ENCODE measurements around the gene PFKM. TPM values are rescaled to one million over a fixed set of nuclear protein-coding genes. Genes with fewer than 3 reads are reported as not detected.

PFKM gene
- total and polyA plus RNA-seq, 2 donors (not counting 3 experiments of a cell fraction or from before 2014, with no cell fraction given) = 53.4 to 74.4 TPM

DNA sequence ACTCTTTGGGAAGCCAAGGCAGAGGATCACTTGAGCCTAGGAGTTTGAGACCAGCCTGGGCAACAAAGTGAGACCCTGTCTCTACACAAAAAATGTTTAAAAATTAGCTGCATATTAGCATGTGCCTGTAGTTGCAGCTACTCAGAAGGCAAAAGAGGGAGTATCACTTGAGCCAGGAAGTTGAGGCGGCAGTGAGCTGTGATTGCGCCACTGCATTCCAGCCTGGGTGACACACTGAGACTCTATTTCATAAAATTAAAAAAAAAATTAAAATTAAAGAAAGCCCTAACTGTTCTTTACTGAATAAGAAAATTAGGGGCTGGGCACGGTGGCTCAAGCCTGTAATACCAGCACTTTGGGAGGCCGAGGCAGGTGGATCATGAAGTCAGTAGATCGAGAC, 40.3 kb upstream of the PFKM start:
- Histone ChIP-seq H3K9me1 (replicated peaks; ENCODE audit: control insufficient read depth, extremely low read depth, insufficient read depth, low read length) (no peaks in the 10 kb centered on the region), H3K36me3 (ENCODE audit: control insufficient read depth in 2 of 2, extremely low read depth in 1 of 2, insufficient read depth in 2 of 2, low read length in 2 of 2) (peaks cover 2 to 5% of the 10 kb centered on the region in 2 experiments), H3K4me3 (replicated peaks in 1 of 3; ENCODE audit: insufficient read depth in 1 of 3, low read depth in 1 of 3, low read length in 3 of 3) (no peak overlapping the region), H3K27ac (ENCODE audit: insufficient read depth, low read depth, low read length) (no peak overlapping the region), H3K9me3 (replicated peaks; ENCODE audit: control insufficient read depth, insufficient read depth, low read length) (no peaks in the 10 kb centered on the region), H3K27me3 (ENCODE audit: control insufficient read depth in 2 of 2, insufficient read depth in 2 of 2, low read length in 2 of 2) (no peaks in the 10 kb centered on the region), H3K79me2 (ENCODE audit: control insufficient read depth, insufficient read depth, low read length) (no peaks in the 10 kb centered on the region), H4K20me1 (replicated peaks; ENCODE audit: control insufficient read depth, extremely low read depth, insufficient read depth, low read length) (no peaks in the 10 kb centered on the region), H3K4me2 (ENCODE audit: insufficient read depth, low read length) (no peak overlapping the region), H3K9ac (replicated peaks; ENCODE audit: extremely low read depth, insufficient read depth, low read length) (no peak overlapping the region), H2AFZ (ENCODE audit: low read depth, low read length) (no peak overlapping the region), H3K4me1 (ENCODE audit: control insufficient read depth, extremely low read depth, insufficient read depth, low read length) (no peaks in the 10 kb centered on the region)
- no TSS peak for BruUV-seq (replicated peaks)
- CTCF ChIA-PET = no interaction called here
- intact Hi-C loops (cut with micrococcal nuclease) = no loop called here
- POLR2A ChIA-PET = no interaction called here
- FAIRE-seq (no peak), DNase-seq (ENCODE audit: low read depth, low spot score) (no peak)
- dilution Hi-C loops (cut with MboI; ENCODE audit: extremely low pct_ligation_motif_present, low sequenced_read_pairs) = no loop called here
- TF ChIP-seq, protein P1, sequence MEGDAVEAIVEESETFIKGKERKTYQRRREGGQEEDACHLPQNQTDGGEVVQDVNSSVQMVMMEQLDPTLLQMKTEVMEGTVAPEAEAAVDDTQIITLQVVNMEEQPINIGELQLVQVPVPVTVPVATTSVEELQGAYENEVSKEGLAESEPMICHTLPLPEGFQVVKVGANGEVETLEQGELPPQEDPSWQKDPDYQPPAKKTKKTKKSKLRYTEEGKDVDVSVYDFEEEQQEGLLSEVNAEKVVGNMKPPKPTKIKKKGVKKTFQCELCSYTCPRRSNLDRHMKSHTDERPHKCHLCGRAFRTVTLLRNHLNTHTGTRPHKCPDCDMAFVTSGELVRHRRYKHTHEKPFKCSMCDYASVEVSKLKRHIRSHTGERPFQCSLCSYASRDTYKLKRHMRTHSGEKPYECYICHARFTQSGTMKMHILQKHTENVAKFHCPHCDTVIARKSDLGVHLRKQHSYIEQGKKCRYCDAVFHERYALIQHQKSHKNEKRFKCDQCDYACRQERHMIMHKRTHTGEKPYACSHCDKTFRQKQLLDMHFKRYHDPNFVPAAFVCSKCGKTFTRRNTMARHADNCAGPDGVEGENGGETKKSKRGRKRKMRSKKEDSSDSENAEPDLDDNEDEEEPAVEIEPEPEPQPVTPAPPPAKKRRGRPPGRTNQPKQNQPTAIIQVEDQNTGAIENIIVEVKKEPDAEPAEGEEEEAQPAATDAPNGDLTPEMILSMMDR (IDR thresholded peaks at IDR 0.05; ENCODE audit: extremely low read depth in 1 of 2, insufficient read depth in 1 of 2, low read depth in 1 of 2, low read length in 2 of 2) = no peak
- no peak for TF ChIP-seq JUN (IDR thresholded peaks at IDR 0.05; ENCODE audit: borderline replicate concordance, insufficient read depth, insufficient read length, low read depth)

DNA sequence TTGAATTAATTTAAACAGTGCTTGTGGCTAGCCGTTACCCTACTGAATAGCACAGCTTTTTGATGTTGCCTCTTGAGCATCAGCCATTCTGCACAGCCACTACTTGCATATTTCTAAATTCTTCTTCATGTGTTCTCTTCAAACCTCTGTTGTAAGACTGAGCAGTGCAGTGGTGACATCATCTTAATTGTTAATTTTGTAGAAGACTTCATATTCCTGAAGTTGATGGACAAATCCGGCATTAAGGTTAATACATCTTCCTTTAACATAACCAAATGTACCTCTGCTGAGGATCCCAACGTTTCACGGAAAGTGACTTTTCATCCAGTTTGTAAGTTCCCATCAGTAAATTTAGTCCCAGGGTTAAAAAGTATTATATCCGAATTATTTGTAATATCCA, 38.9 kb upstream of the PFKM start:
- no TSS peak for BruUV-seq (replicated peaks)
- no peak overlapping the region for H3K27ac ChIP-seq (ENCODE audit: insufficient read depth, low read depth, low read length)
- no peaks in the 10 kb centered on the region for H3K9me3 ChIP-seq (replicated peaks; ENCODE audit: control insufficient read depth, insufficient read depth, low read length)
- peaks cover 7 to 9% of the 10 kb centered on the region in 2 experiments for H3K36me3 ChIP-seq (ENCODE audit: control insufficient read depth in 2 of 2, extremely low read depth in 1 of 2, insufficient read depth in 2 of 2, low read length in 2 of 2)
- H3K4me3 ChIP-seq (replicated peaks in 1 of 3; ENCODE audit: insufficient read depth in 1 of 3, low read depth in 1 of 3, low read length in 3 of 3) = no peak overlapping the region
- CTCF ChIA-PET = no interaction called here
- FAIRE-seq (no peak), DNase-seq (ENCODE audit: low read depth, low spot score) (no peak)
- H3K9ac ChIP-seq (replicated peaks; ENCODE audit: extremely low read depth, insufficient read depth, low read length) = no peak overlapping the region
- H4K20me1 ChIP-seq (replicated peaks; ENCODE audit: control insufficient read depth, extremely low read depth, insufficient read depth, low read length) = no peaks in the 10 kb centered on the region
- H3K27me3 ChIP-seq (ENCODE audit: control insufficient read depth in 2 of 2, insufficient read depth in 2 of 2, low read length in 2 of 2) = no peaks in the 10 kb centered on the region
- TF ChIP-seq, protein P1 (IDR thresholded peaks at IDR 0.05; ENCODE audit: extremely low read depth in 1 of 2, insufficient read depth in 1 of 2, low read depth in 1 of 2, low read length in 2 of 2) = no peak
- TF ChIP-seq POLR2A (IDR thresholded peaks at IDR 0.05; ENCODE audit: low read depth, low read length) (no peak), GATA2 (IDR thresholded peaks at IDR 0.05; ENCODE audit: insufficient read depth, insufficient read length, low read depth, low read length) (no peak), MYC (IDR thresholded peaks at IDR 0.05; ENCODE audit: low read depth, low read length) (no peak), JUN (IDR thresholded peaks at IDR 0.05; ENCODE audit: borderline replicate concordance, insufficient read depth, insufficient read length, low read depth) (no peak), FOS (IDR thresholded peaks at IDR 0.05; ENCODE audit: borderline replicate concordance, insufficient read depth, low read length) (no peak), POLR2AphosphoS5 (IDR thresholded peaks at IDR 0.05; ENCODE audit: insufficient read depth, low read depth, low read length) (no peak), EZH2 (IDR thresholded peaks at IDR 0.05; ENCODE audit: borderline replicate concordance, low read depth, low read length, severe bottlenecking) (no peak)
- TF ChIP-seq, protein P2, sequence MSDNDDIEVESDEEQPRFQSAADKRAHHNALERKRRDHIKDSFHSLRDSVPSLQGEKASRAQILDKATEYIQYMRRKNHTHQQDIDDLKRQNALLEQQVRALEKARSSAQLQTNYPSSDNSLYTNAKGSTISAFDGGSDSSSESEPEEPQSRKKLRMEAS (IDR thresholded peaks at IDR 0.05; ENCODE audit: insufficient read depth, insufficient read length) = no peak
- POLR2A ChIA-PET = no interaction called here
- H3K9me1 ChIP-seq (replicated peaks; ENCODE audit: control insufficient read depth, extremely low read depth, insufficient read depth, low read length) = no peaks in the 10 kb centered on the region
- intact Hi-C loops (cut with micrococcal nuclease) (loop anchor here (5.0 kb wide), 1 partner anchor 537 kb away; no protein-coding TSS in a partner anchor), dilution Hi-C loops (cut with MboI; ENCODE audit: extremely low pct_ligation_motif_present, low sequenced_read_pairs) (no loop called here)
- H3K4me1 ChIP-seq (ENCODE audit: control insufficient read depth, extremely low read depth, insufficient read depth, low read length) = no peaks in the 10 kb centered on the region
- no peak overlapping the region for H2AFZ ChIP-seq (ENCODE audit: low read depth, low read length)
- no peak overlapping the region for H3K4me2 ChIP-seq (ENCODE audit: insufficient read depth, low read length)
- H3K79me2 ChIP-seq (ENCODE audit: control insufficient read depth, insufficient read depth, low read length) = no peaks in the 10 kb centered on the region
